ENCODE results near the gene ZACN. TPM values are rescaled to one million over a fixed set of nuclear protein-coding genes. Genes with fewer than 3 reads are reported as not detected.
"Not testable (repeated sequence)": the region's sequence is repeated elsewhere in the genome, so short reads cannot be mapped to it uniquely, and the experiment has no call there.

ZACN gene
- total and polyA plus RNA-seq, 2 experiments from 2014 or later, result 0.85 TPM; not detected in 1

DNA sequence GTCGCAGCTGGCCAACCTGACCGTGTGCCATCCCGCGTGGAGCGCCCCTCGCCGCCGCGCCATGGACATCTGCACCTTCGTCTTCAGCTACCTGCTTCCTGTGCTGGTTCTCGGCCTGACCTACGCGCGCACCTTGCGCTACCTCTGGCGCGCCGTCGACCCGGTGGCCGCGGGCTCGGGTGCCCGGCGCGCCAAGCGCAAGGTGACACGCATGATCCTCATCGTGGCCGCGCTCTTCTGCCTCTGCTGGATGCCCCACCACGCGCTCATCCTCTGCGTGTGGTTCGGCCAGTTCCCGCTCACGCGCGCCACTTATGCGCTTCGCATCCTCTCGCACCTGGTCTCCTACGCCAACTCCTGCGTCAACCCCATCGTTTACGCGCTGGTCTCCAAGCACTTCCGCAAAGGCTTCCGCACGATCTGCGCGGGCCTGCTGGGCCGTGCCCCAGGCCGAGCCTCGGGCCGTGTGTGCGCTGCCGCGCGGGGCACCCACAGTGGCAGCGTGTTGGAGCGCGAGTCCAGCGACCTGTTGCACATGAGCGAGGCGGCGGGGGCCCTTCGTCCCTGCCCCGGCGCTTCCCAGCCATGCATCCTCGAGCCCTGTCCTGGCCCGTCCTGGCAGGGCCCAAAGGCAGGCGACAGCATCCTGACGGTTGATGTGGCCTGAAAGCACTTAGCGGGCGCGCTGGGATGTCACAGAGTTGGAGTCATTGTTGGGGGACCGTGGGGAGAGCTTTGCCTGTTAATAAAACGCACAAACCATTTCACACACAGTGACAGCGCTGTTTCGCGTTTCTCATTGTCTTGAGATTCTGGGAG is 2.0 kb upstream of the ZACN start:
- TF ChIP-seq EZH2 (IDR thresholded peaks at IDR 0.05; ENCODE audit: insufficient read depth, poor library complexity, severe bottlenecking) (no peak), EZH2phosphoT487 (IDR thresholded peaks at IDR 0.05; ENCODE audit: insufficient read depth, low read depth) (0 out of 2 replicates have a peak, but pooled peaks have one; percentile 52)
- WGBS, 2 experiments (ENCODE audit: low coverage in 1 of 2, low lambda C conversion rate in 2 of 2, missing lambda C conversion rate in 2 of 2), result 4 to 5% methylated on average over 78 to 79 of the region's 82 CpGs
- DNase-seq, result peak; percentile 28
- Histone ChIP-seq H3K9me2 (ENCODE audit: insufficient read depth) (no peaks in the 10 kb centered on the region), H3K27ac (no peak overlapping the region), H3F3A (ENCODE audit: insufficient read depth) (no peaks in the 10 kb centered on the region), H3K4me2 (ENCODE audit: unreplicated experiment) (no peak overlapping the region), H3K4me3 (no peak overlapping the region), H3K79me2 (ENCODE audit: insufficient read depth) (peaks cover 9% of the 10 kb centered on the region), H3K9ac (no peak overlapping the region), H3K27me3 (replicated peaks; ENCODE audit: insufficient read depth) (peaks cover 59% of the 10 kb centered on the region), H4K20me1 (ENCODE audit: insufficient read depth) (no peaks in the 10 kb centered on the region), H2AFZ (no peak overlapping the region), H3K4me1 (ENCODE audit: insufficient read depth) (no peaks in the 10 kb centered on the region), H3K36me3 (ENCODE audit: low read depth) (no peaks in the 10 kb centered on the region), H3K9me3 (ENCODE audit: low read depth) (no peaks in the 10 kb centered on the region)
- in situ Hi-C loops (cut with MboI), result no loop called here

GRCh38 chr17:76077584-76078110 is 1.3 kb upstream of the ZACN start:
- Histone ChIP-seq H3K36me3 (ENCODE audit: low read depth) (no peaks in the 10 kb centered on the region), H3K27me3 (replicated peaks; ENCODE audit: insufficient read depth) (peaks cover 59% of the 10 kb centered on the region), H3K79me2 (ENCODE audit: insufficient read depth) (0 out of 2 replicates have a peak, but pooled peaks cover 4% of the 10 kb centered on the region), H4K20me1 (ENCODE audit: insufficient read depth) (no peaks in the 10 kb centered on the region), H3K27ac (no peak overlapping the region), H3K4me2 (ENCODE audit: unreplicated experiment) (no peak overlapping the region), H3K9me2 (ENCODE audit: insufficient read depth) (no peaks in the 10 kb centered on the region), H3K4me3 (no peak overlapping the region), H3K9me3 (ENCODE audit: low read depth) (no peaks in the 10 kb centered on the region), H3K4me1 (ENCODE audit: insufficient read depth) (no peaks in the 10 kb centered on the region), H3K9ac (no peak overlapping the region), H2AFZ (no peak overlapping the region), H3F3A (ENCODE audit: insufficient read depth) (no peaks in the 10 kb centered on the region)
- WGBS, 2 experiments (ENCODE audit: low coverage in 1 of 2, low lambda C conversion rate in 2 of 2, missing lambda C conversion rate in 2 of 2), result 4% methylated on average over 12 of the region's 12 CpGs
- in situ Hi-C loops (cut with MboI), result no loop called here
- TF ChIP-seq EZH2phosphoT487 (IDR thresholded peaks at IDR 0.05; ENCODE audit: insufficient read depth, low read depth) (0 out of 2 replicates have a peak, but pooled peaks have one; percentile 18), EZH2 (IDR thresholded peaks at IDR 0.05; ENCODE audit: insufficient read depth, poor library complexity, severe bottlenecking) (peak; percentile 71)
- no peak for DNase-seq

GRCh38 chr17:76078370-76078769 is 612 bp upstream of the ZACN start:
- H3K4me2 ChIP-seq (ENCODE audit: unreplicated experiment); in situ Hi-C loops (cut with MboI); H3K9me3 ChIP-seq (ENCODE audit: low read depth); H3K9me2 ChIP-seq (ENCODE audit: insufficient read depth); H3K9ac ChIP-seq; H3K4me3 ChIP-seq; H3K4me1 ChIP-seq (ENCODE audit: insufficient read depth); H3K36me3 ChIP-seq (ENCODE audit: low read depth); DNase-seq; H3F3A ChIP-seq (ENCODE audit: insufficient read depth); H3K27ac ChIP-seq; H4K20me1 ChIP-seq (ENCODE audit: insufficient read depth); H2AFZ ChIP-seq; H3K79me2 ChIP-seq (ENCODE audit: insufficient read depth): not testable (repeated sequence)
- peaks cover 59% of the 10 kb centered on the region for H3K27me3 ChIP-seq (replicated peaks; ENCODE audit: insufficient read depth)
- 69 to 75% methylated on average over 5 of the region's 5 CpGs for WGBS, 2 experiments (ENCODE audit: low coverage in 1 of 2, low lambda C conversion rate in 2 of 2, missing lambda C conversion rate in 2 of 2)

- no peak overlapping the region for H3K4me2 ChIP-seq (ENCODE audit: unreplicated experiment)
- no peak for TF ChIP-seq EZH2phosphoT487 (IDR thresholded peaks at IDR 0.05; ENCODE audit: insufficient read depth, low read depth)
- no peak for TF ChIP-seq EZH2 (IDR thresholded peaks at IDR 0.05; ENCODE audit: insufficient read depth, poor library complexity, severe bottlenecking)
- H3K4me3 ChIP-seq, result no peak overlapping the region
- no peaks in the 10 kb centered on the region for H4K20me1 ChIP-seq (ENCODE audit: insufficient read depth)
- no peaks in the 10 kb centered on the region for H3F3A ChIP-seq (ENCODE audit: insufficient read depth)
- DNase-seq, result no peak
- no peak overlapping the region for H2AFZ ChIP-seq
- in situ Hi-C loops (cut with MboI), result no loop called here
- H3K9me2 ChIP-seq (ENCODE audit: insufficient read depth), result no peaks in the 10 kb centered on the region
- H3K27me3 ChIP-seq (replicated peaks; ENCODE audit: insufficient read depth), result peaks cover 47% of the 10 kb centered on the region
- H3K36me3 ChIP-seq (ENCODE audit: low read depth), result peaks cover 5% of the 10 kb centered on the region; the same call in 1 of the 2 replicates
- no peaks in the 10 kb centered on the region for H3K4me1 ChIP-seq (ENCODE audit: insufficient read depth)
- 35 to 39% methylated on average over 9 of the region's 9 CpGs for WGBS, 2 experiments (ENCODE audit: low coverage in 1 of 2, low lambda C conversion rate in 2 of 2, missing lambda C conversion rate in 2 of 2)
- no peaks in the 10 kb centered on the region for H3K79me2 ChIP-seq (ENCODE audit: insufficient read depth)
- H3K9me3 ChIP-seq (ENCODE audit: low read depth), result no peaks in the 10 kb centered on the region
- H3K27ac ChIP-seq, result no peak overlapping the region
- H3K9ac ChIP-seq, result no peak overlapping the region
Measured at GRCh38 chr17:76079535-76079955, 563 bp downstream of the ZACN start.

Measured in GM23248 (cell line).